ENCODE results near the gene KIF18A.

The KIF18A gene

GRCh38 chr11:28040384-28040783 is 67.6 kb downstream of the KIF18A start:
- no peak for DNase-seq

GRCh38 chr11:28038775-28039174 is 69.2 kb downstream of the KIF18A start:
- DNase-seq = no peak

GRCh38 chr11:28026634-28027290 is 81.2 kb downstream of the KIF18A start:
- no peak for DNase-seq

- DNase-seq = no peak
Measured at GRCh38 chr11:28017816-28018215, 90.1 kb downstream of the KIF18A start.

GRCh38 chr11:28011813-28012212 is 96.1 kb downstream of the KIF18A start:
- DNase-seq = no peak

- DNase-seq = no peak
Measured at GRCh38 chr11:28009996-28010395, 98.0 kb downstream of the KIF18A start.

- peak in 1 of 3 donors; percentile 5 for DNase-seq
Measured at GRCh38 chr11:28009388-28009787, 98.6 kb downstream of the KIF18A start.

- DNase-seq = no peak
Measured at GRCh38 chr11:28003615-28004014, 104.3 kb downstream of the KIF18A start.

GRCh38 chr11:27998552-27998951 is 109.4 kb downstream of the KIF18A start:
- DNase-seq = no peak

- no peak for DNase-seq
Measured at GRCh38 chr11:27997344-27997743, 110.6 kb downstream of the KIF18A start.

- DNase-seq = no peak
Measured at GRCh38 chr11:27996066-27996465, 111.9 kb downstream of the KIF18A start.

GRCh38 chr11:27995083-27995482 is 112.9 kb downstream of the KIF18A start:
- DNase-seq = no peak

GRCh38 chr11:27991736-27992135 is 116.2 kb downstream of the KIF18A start:
- DNase-seq = no peak

GRCh38 chr11:27977527-27977926 is 130.4 kb downstream of the KIF18A start:
- no peak for DNase-seq

- no peak for DNase-seq
Measured at GRCh38 chr11:27977031-27977430, 130.9 kb downstream of the KIF18A start.

- no peak for DNase-seq
Measured at GRCh38 chr11:27976262-27976661, 131.7 kb downstream of the KIF18A start.

GRCh38 chr11:27973851-27974536 is 134.0 kb downstream of the KIF18A start:
- DNase-seq = no peak

GRCh38 chr11:27972522-27973170 is 135.3 kb downstream of the KIF18A start:
- no peak for DNase-seq

- DNase-seq = no peak
Measured at GRCh38 chr11:27971171-27971570, 136.8 kb downstream of the KIF18A start.

Data from suppressor macrophage treated with lipopolysaccharide for 1 hour (primary cell).